GM12878 (cell line): ENCODE measurements around the gene HSFX1. TPM values are rescaled to one million over a fixed set of nuclear protein-coding genes. Genes with fewer than 3 reads are reported as not detected.

Source experiments
- ATAC-seq: fragments of 200-7000 bp; cut with Tn5 transposase; 3 replicates; pipeline ENCODE4 v1.9.1; 2020; ENCODE audit warnings: mild to moderate bottlenecking, moderate library complexity
- BruUV-seq: library from RNA; stranded (reverse); fragments of 400-500 nt; replicated peaks from 2 replicates; lab custom pipeline; 2021; lab: Mats Ljungman, UMichigan
- CTCF ChIA-PET: fragments of 300-600 bp; sonication (Branson Sonifier 250); formaldehyde crosslinking; extraction: SDS; loops from one replicate; lab custom pipeline; 2021; ENCODE audit warnings: inconsistent platforms; lab: Yijun Ruan, JAX
- POLR2A ChIA-PET: fragments of 350-600 bp; formaldehyde crosslinking; extraction: SDS; loops from one replicate; lab custom pipeline; 2021; ENCODE audit warnings: inconsistent platforms; lab: Charles Lee
- RAD21 ChIA-PET: fragments of 300-600 bp; sonication (Branson Sonifier 250); formaldehyde crosslinking; loops from one replicate; lab custom pipeline; 2023; ENCODE audit warnings: antibody characterized with exemption; ENCODE audit not compliant: unreplicated experiment; lab: Charles Lee
- SMC1A ChIA-PET: fragments of 300-600 bp; sonication (Branson Sonifier 250); formaldehyde crosslinking; loops from one replicate; lab custom pipeline; 2023; ENCODE audit not compliant: unreplicated experiment, uncharacterized antibody; lab: Charles Lee
- DNase-seq: peaks from one replicate; pipeline ENCODE4 v3.0.0-alpha.2; 2011; ENCODE audit warnings: low read depth, low spot score
- FAIRE-seq: peaks from 3 replicates; lab custom pipeline; 2011; peaks lifted over from hg19 to GRCh38; lab: Jason Lieb, UNC
- H2AFZ ChIP-seq: 2 replicates; pipeline ENCODE4 v1.6.0; 2011; ENCODE audit warnings: low read depth, low read length, control low read depth; ENCODE audit not compliant: control insufficient read depth
- H3K27ac ChIP-seq: 2 replicates; pipeline ENCODE4 v1.5.1; 2011; ENCODE audit warnings: control low read depth; ENCODE audit not compliant: control insufficient read depth, insufficient read depth
- H3K27me3 ChIP-seq, 2 experiments: replicated peaks in 1 of 2; 2 replicates each; pipeline versions ENCODE4 v1.6.0 to v1.6.1; 2011; ENCODE audit warnings: low read length in 1 of 2; ENCODE audit not compliant: control insufficient read depth in 2 of 2, insufficient read depth in 2 of 2
- H3K36me3 ChIP-seq, 2 experiments: 2 replicates each; pipeline ENCODE4 v1.5.1; 2011; ENCODE audit warnings: low read length in 1 of 2; ENCODE audit not compliant: control insufficient read depth in 2 of 2, insufficient read depth in 2 of 2
- H3K4me1 ChIP-seq: 2 replicates; pipeline ENCODE4 v1.6.1; 2011; ENCODE audit warnings: mild to moderate bottlenecking, low read length, moderate library complexity, mixed read lengths; ENCODE audit not compliant: control insufficient read depth, insufficient read depth
- H3K4me2 ChIP-seq: 2 replicates; pipeline ENCODE4 v1.6.0; 2011; ENCODE audit warnings: control low read depth; ENCODE audit not compliant: control insufficient read depth, insufficient read depth
- H3K4me3 ChIP-seq: fragments of 200-600 bp; sonication (generic); 2 replicates; pipeline ENCODE4 v1.5.1; 2016
- H3K79me2 ChIP-seq: 2 replicates; pipeline ENCODE4 v1.6.0; 2011; ENCODE audit warnings: low read length; ENCODE audit not compliant: control insufficient read depth, insufficient read depth
- H3K9ac ChIP-seq: 2 replicates; pipeline ENCODE4 v1.8.0; 2011; ENCODE audit warnings: low read length, control low read depth, mixed read lengths; ENCODE audit not compliant: control insufficient read depth, insufficient read depth
- H3K9me3 ChIP-seq: replicated peaks from 3 replicates; pipeline ENCODE4 v1.5.1; 2011; ENCODE audit warnings: mild to moderate bottlenecking, low read length; ENCODE audit not compliant: control insufficient read depth, insufficient read depth
- H4K20me1 ChIP-seq: 2 replicates; pipeline ENCODE4 v1.6.0; 2011; ENCODE audit not compliant: control insufficient read depth, insufficient read depth
- ATF2 ChIP-seq: IDR thresholded peaks from 2 replicates; pipeline ENCODE4 v1.6.1; 2012; ENCODE audit warnings: low read length, inconsistent platforms
- ATF3 ChIP-seq: IDR thresholded peaks from 2 replicates; pipeline ENCODE4 v1.6.1; 2011; ENCODE audit warnings: low read depth, mild to moderate bottlenecking, low read length, moderate library complexity, borderline replicate concordance; ENCODE audit errors: extremely low read depth
- BCL11A ChIP-seq: IDR thresholded peaks from 2 replicates; pipeline ENCODE4 v1.6.1; 2011; ENCODE audit warnings: low read depth, low read length
- CHD2 ChIP-seq: IDR thresholded peaks from 2 replicates; pipeline ENCODE4 v1.6.1; 2011; ENCODE audit warnings: low read depth, low read length, improper control_type of control experiment, borderline replicate concordance
- ELK1 ChIP-seq: IDR thresholded peaks from 2 replicates; pipeline ENCODE4 v1.6.1; 2012; ENCODE audit warnings: low read depth, low read length, improper control_type of control experiment
- NFYA ChIP-seq: IDR thresholded peaks from 2 replicates; pipeline ENCODE4 v1.6.1; 2011; ENCODE audit warnings: low read depth, mild to moderate bottlenecking, low read length, improper control_type of control experiment, borderline replicate concordance
- POU2F2 ChIP-seq: IDR thresholded peaks from 3 replicates; pipeline ENCODE4 v1.6.1; 2011; ENCODE audit warnings: low read depth, mild to moderate bottlenecking, low read length, borderline replicate concordance
- RELB ChIP-seq: fragments of 450-650 bp; IDR thresholded peaks from 2 replicates; pipeline ENCODE4 v1.6.1; 2017; ENCODE audit warnings: low read depth, mild to moderate bottlenecking, moderate library complexity
- SIX5 ChIP-seq: IDR thresholded peaks from 2 replicates; pipeline ENCODE4 v1.6.1; 2011; ENCODE audit warnings: mild to moderate bottlenecking, low read depth, low read length, moderate library complexity; ENCODE audit not compliant: severe bottlenecking
- TCF12 ChIP-seq: IDR thresholded peaks from 2 replicates; pipeline ENCODE4 v1.6.1; 2011; ENCODE audit warnings: low read depth, mild to moderate bottlenecking, low read length
- TCF7 ChIP-seq: IDR thresholded peaks from 2 replicates; pipeline ENCODE4 v1.6.1; 2014; ENCODE audit warnings: antibody characterized with exemption, borderline replicate concordance
- YBX1 ChIP-seq: fragments of 450-650 bp; IDR thresholded peaks from 2 replicates; pipeline ENCODE4 v1.6.1; 2016; ENCODE audit warnings: antibody characterized with exemption
- WGBS: methylation state at CpG from one replicate; pipeline ENCODE4 v1.1.6; 2016; ENCODE audit warnings: low lambda C conversion rate; ENCODE audit not compliant: insufficient replicate concordance, insufficient coverage; ENCODE audit errors: missing lambda C conversion rate; 5-methylcytosine and 5-hydroxymethylcytosine counted together
- in situ Hi-C: fragments of 300-500 bp; cut with MboI; formaldehyde crosslinking; loops from 9 replicates; pipeline ENCODE4 v1.14.3; 2018; ENCODE audit warnings: mixed read lengths
- intact Hi-C: fragments of 100-400 bp; cut with micrococcal nuclease; formaldehyde crosslinking; loops from one replicate; pipeline ENCODE4 v1.14.2; 2022; ENCODE audit not compliant: unreplicated experiment
- polyA plus RNA-seq, 11 experiments: library from polyadenylated mRNA; depleted of rRNA in 4 of 11; unstranded in 6 of 11; stranded (reverse) in 5 of 11; fragments of >200 nt; fragmentation: Nextera tagmentation in 4 of 11; fragmentation: Illumina TruSeq in 1 of 11; extraction: Ambion mirVana in 4 of 11; extraction: Trizol in 1 of 11; gene quantifications; 1 replicate in 1 of 11; 2 replicates in 10 of 11; pipeline versions ENCODE4 v1.2.1 to v1.2.3, GENCODE V29; 2011 to 2016; ENCODE audit warnings: inconsistent platforms in 2 of 11, missing spikeins in 2 of 11, low read depth in 1 of 11
- total RNA-seq, 4 experiments: library from RNA; depleted of rRNA in 3 of 4; stranded (reverse); fragments of >200 nt in 3 of 4; fragmentation: Illumina TruSeq in 1 of 4; extraction: Trizol in 1 of 4; gene quantifications; 2 replicates each; pipeline versions ENCODE4 v1.2.1 to v1.2.3, GENCODE V29; 2013 to 2021

HSFX1 gene
- total and polyA plus RNA-seq, 10 of the 15 experiments (the other 5 are each of a cell fraction or from before 2014, with no cell fraction given) = 0.06 to 0.56 (median 0.10) TPM; not detected in 3

- TF ChIP-seq RELB = peak; percentile 85; the same call in 1 of the 2 replicates
- TF ChIP-seq TCF12 = 0 out of 2 replicates have a peak, but pooled peaks have one; percentile 31
- peak; percentile 69 for TF ChIP-seq ATF2
- TF ChIP-seq ELK1 = no peak
- TF ChIP-seq YBX1 = no peak
- no peak for TF ChIP-seq SIX5
- no peak for TF ChIP-seq CHD2
These were observed 25.3 kb downstream of the HSFX1 start (continued) for GRCh38 chrX:149799095-149799714.

GRCh38 chrX:149799938-149800337, 26.1 kb downstream of the HSFX1 start:
- no peak for ATAC-seq
- no peaks in the 10 kb centered on the region for H3K27me3 ChIP-seq
- ChIA-PET RAD21 (interaction anchor here (2.5 to 3.9 kb wide), 2 partner anchors 30 to 116 kb away, joined by 9 to 10 read pairs; no protein-coding TSS in a partner anchor), POLR2A (interaction anchor here (0.9 to 1.0 kb wide), 2 partner anchors 18 to 27 kb away, joined by 3 read pairs; no protein-coding TSS in a partner anchor), SMC1A (interaction anchor here (1.3 kb wide), 1 partner anchor 28 kb away, joined by 5 read pairs; no protein-coding TSS in a partner anchor), CTCF (interaction anchor here (1.0 to 1.1 kb wide), 2 partner anchors 10 to 27 kb away, joined by 3 read pairs; no protein-coding TSS in a partner anchor)
- H3K36me3 ChIP-seq = no peaks in the 10 kb centered on the region
- H3K79me2 ChIP-seq = no peaks in the 10 kb centered on the region
- TF ChIP-seq ATF3 (no peak), BCL11A (no peak), POU2F2 (no peak), TCF7 (no peak), NFYA (no peak)
- BruUV-seq = no TSS peak
- H3K9ac ChIP-seq = no peak overlapping the region
- FAIRE-seq = no peak
- WGBS = 4% methylated on average over 3 of the region's 3 CpGs
- H3K4me1 ChIP-seq = peaks cover 3% of the 10 kb centered on the region; the same call in 1 of the 2 replicates
- no peaks in the 10 kb centered on the region for H3K9me3 ChIP-seq
- H3K4me2 ChIP-seq = no peak overlapping the region
- H3K27ac ChIP-seq = peak overlapping the region; percentile 35; the same call in 1 of the 2 replicates
- no peaks in the 10 kb centered on the region for H4K20me1 ChIP-seq
- intact Hi-C loops (no loop called here), in situ Hi-C loops (no loop called here)
- H2AFZ ChIP-seq = no peak overlapping the region
- H3K4me3 ChIP-seq = no peak overlapping the region
- no peak for DNase-seq
